Astrocyte (in vitro differentiated cells and primary cell): ENCODE results near the gene USP48. TPM values are rescaled to one million over a fixed set of nuclear protein-coding genes. Genes with fewer than 3 reads are reported as not detected.

Source experiments
- total RNA-seq: library from RNA; stranded (reverse); gene quantifications from 2 replicates; pipeline ENCODE4 v1.2.1, GENCODE V29; 2021

The USP48 gene
- total RNA-seq, 1 donor from 2014 or later: 85.7 TPM

Other genes starting within 250 kb of the USP48 start
- 3.2 and 5.4 TPM in 2 replicates for gene RAP1GAP, start 113.8 kb downstream of the USP48 start, total RNA-seq
- gene LDLRAD2, start 29.1 kb upstream of the USP48 start, total RNA-seq: 0.14 and 0.22 TPM in 2 replicates
- 249 and 262 TPM in 2 replicates for gene HSPG2, start 154.2 kb upstream of the USP48 start, total RNA-seq
- not detected in 2 replicates for gene CELA3B, start 193.9 kb upstream of the USP48 start, total RNA-seq
- gene CELA3A, start 218.5 kb upstream of the USP48 start, total RNA-seq: not detected in 2 replicates